Activated CD4-positive, alpha-beta T cell treated with anti-CD3 and anti-CD28 coated beads for 24 hours (primary cell): ENCODE data around the gene ZC3H18.
A peak's percentile ranks its signal among the peaks of the same experiment; 100 is the strongest.

ENCODE experiments used
- DNase-seq, 2 donors: peaks; one replicate each; pipeline ENCODE4 v3.0.0-alpha.2; 2020; ENCODE audit warnings: low read depth in 2 of 2

ZC3H18 gene

DNA sequence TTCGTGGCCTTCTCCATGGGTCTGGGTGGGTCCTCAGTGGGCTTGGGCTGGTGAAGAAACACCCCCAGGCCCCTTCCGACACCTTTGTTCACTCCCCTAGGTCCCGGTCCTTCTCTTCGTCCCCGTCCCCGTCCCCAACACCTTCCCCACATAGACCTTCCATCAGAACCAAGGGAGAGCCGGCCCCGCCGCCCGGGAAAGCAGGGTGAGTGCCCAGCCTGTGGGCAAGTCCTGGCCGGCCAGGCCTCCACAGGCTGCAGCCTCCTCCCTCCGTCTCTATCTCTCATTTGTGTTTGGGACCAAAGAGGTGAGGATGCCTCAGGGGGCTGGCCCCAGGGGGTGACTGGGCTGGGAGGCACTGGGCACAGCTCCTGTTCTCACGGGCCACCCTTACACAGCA is 53.7 kb downstream of the ZC3H18 start:
- no peak for DNase-seq

DNA sequence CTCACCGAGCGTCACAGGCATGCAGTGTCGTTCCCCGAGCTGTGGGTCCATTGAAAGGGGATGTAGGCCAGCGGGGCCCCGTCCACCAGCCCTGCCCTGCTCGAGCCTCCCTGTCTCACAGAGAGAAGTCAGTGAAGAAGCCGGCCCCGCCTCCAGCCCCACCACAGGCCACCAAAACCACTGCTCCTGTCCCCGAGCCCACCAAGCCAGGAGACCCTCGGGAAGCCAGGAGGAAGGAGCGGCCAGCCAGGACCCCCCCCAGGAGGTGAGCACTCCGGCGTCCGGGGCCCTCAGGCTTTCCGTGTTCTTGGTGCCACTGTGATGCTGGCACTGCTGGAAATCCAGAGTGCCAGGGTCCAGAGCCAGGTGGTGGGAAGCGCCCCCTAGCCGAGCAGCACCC is 54.3 kb downstream of the ZC3H18 start:
- DNase-seq: no peak

GRCh38 chr16:88624977-88625576 is 54.9 kb downstream of the ZC3H18 start:
- no peak for DNase-seq

DNA sequence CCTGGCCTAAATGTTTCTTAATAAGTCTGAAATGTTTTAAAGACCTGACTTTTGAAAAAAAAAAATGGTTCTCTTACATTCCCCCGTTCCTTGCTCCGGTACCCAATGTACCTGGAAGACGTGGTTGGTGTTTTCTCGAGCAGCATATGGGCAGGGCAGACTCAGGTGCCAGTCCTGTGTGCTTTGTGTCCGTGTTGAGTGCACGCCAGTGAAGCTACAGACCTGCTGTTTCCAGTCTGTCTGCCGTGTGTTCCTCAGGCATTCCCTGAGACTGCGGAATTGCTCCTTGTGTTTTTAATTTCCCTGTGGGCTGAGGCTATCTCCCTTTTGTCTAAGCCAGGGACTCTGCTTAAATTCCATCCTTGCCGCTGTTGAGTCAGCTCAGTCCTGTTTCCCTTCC is 56.4 kb downstream of the ZC3H18 start:
- DNase-seq: no peak

- DNase-seq: no peak
These were observed 57.6 kb downstream of the ZC3H18 start for GRCh38 chr16:88627531-88628411.

GRCh38 chr16:88628512-88628974 is 58.3 kb downstream of the ZC3H18 start:
- DNase-seq: no peak

DNA sequence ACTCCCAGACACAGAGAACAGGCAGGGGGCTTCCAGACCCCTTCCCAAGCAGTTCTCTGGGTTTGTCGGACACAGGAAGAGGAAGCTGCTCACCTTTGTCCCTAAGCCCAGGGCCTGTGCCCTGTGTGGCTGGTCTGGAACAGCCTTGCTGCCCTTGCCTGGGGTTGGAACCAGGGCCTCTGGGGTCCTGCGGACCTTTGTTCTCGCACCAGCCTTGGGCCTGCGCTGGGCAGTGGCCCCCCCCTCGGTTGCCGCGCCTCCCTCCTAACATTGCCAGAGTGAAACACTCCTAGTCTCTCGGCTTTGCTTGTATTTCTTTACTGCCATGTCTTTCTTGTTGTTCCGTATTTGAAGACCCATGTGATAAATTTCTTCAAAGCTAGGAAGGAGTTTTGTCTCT is 59.6 kb downstream of the ZC3H18 start:
- DNase-seq: no peak

DNA sequence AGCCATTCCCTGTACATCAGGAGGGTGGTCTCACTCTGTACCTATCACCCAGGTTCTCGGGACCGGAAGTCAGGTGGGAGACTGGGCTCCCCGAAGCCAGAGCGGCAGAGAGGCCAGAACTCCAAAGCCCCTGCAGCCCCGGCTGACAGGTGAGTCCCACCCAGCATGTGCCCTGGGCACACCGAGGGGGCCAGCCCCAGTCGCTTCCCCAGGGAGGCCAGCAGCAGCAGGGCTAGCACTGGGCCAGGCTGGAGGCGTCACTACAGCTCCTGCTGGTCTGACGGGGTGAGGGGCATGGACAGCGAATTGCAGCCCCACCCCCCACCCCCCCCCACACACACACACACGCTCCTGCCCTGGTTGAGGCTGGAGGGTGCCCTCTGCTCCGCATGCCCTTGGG is 60.2 kb downstream of the ZC3H18 start:
- no peak for DNase-seq

DNA sequence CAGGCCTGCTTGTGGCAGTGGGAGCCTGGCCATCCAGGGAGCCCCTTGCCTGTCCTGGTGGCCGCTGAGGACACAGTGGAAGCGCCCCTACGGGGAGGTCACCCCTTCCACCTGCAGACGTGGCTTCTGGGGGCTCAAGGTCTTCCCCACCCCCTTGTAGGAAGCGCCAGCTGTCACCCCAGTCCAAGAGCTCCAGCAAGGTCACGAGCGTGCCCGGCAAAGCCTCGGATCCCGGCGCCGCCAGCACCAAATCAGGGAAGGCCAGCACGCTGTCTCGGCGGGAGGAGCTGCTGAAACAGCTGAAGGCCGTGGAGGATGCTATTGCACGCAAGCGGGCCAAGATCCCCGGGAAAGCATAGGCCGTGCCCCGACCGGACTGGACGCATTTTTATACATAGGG is 60.7 kb downstream of the ZC3H18 start:
- no peak for DNase-seq

DNA sequence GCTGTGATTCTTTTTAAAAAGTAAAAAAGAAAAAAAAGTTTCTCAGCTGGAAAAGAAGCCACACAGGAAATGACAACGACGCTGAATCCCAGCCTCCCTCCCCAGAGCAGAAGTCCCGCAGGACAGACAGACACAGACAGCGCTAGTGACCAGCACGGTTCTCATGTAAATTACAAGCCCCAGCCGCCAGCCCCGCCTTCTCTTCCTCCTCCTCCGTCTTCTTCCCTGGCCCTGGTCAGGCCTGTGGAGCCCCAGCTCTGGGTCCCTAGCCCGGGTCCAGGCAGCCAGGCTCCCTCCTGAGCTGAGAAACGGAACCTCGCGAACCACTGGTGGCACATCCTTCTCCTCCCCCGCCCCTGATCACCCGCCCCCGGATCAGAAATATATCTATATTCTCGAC is 61.2 kb downstream of the ZC3H18 start:
- DNase-seq: no peak

GRCh38 chr16:88631920-88632586 is 61.9 kb downstream of the ZC3H18 start:
- DNase-seq: no peak

- DNase-seq: no peak
These were observed 62.4 kb downstream of the ZC3H18 start for GRCh38 chr16:88632587-88632930.

GRCh38 chr16:88633684-88634140 is 63.5 kb downstream of the ZC3H18 start:
- DNase-seq: peak in 1 of 2 donors; percentile 26

DNA sequence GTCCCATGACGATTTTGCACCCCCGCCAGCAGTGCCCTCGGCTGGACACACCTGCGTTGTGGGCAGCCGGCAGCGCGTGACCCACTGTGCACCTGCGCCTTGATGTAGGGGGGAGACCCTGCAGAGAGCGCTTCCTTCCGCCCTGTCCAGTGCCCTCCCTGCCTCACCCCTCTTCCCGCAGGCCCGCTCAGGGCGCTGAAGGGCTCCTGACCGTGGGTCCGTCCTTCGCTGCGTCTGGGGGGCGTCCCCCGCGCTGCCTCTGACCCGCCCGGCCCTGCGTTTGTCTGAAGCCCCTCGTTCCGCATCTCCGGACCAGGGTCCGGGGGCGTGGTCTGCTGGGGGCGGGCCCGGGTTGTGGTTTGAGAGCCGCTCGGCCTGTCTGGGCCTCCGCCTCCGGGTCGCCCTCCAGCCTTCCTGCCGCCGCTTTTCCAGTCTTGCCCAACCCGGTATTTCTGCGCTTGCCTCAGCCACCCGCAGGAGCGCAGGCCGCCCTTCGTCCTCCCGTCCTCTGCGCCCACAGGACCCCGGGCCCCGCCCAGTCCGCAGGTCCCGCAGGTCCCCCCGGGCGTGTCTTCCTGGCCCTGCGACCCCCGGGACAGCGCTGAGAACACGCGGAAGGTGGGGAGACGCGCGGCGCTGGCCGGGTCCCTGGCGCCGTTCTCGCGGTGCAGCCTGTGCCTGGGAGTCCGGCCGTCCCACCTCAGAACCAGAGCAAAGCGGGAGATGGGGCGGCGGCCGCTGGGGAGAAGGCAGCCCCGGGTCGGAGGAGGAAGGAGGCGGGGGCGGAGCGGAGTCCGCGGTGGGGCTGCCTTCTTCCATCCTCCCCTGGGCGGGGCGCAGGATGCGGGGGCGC is 64.2 kb downstream of the ZC3H18 start:
- DNase-seq: no peak

GRCh38 chr16:88634994-88635670 is 64.9 kb downstream of the ZC3H18 start:
- no peak for DNase-seq

DNA sequence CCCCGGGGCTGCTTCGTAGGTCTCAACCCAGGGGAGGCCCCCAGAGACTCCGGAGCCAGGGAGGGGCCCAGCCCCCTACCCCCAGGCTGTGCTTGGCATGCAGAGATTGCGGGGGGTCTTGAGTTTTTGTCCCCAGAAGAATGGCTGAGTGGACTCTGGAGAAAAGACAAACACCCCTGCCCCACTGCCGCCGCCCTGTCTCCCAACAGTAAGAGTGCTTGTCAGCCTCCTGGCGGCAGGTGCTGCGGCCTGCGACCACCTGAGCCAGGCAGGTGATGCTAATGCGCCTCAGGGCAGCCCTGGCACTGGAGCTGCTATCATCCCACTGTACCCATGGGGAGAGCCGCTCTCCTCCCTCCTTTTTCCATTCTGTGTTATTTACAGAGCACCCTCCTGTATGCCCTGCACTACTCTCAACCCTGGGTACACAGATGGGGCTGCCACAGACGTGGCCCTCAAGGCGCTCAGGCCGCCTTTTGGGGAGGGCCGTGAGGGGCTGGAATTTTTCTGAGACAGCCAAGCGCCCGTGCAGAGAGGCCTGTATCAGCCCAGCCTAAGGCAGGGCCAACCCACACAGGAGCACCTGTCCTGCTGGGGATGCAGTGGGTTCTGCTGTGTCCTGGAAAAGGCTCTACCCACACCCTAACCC is 65.6 kb downstream of the ZC3H18 start:
- DNase-seq: no peak

- no peak for DNase-seq
These were observed 66.5 kb downstream of the ZC3H18 start for GRCh38 chr16:88636488-88637265.

GRCh38 chr16:88638323-88639230 is 68.4 kb downstream of the ZC3H18 start, which contains the start of gene IL17C:
Gene IL17C, plus strand, starts transcription at chr16:88638572. Its CDS starts 70 bp downstream, at chr16:88638642.
- no peak for DNase-seq
